HFFc6 (cell line): ENCODE results near the gene ALX4. TPM values are rescaled to one million over a fixed set of nuclear protein-coding genes. Genes with fewer than 3 reads are reported as not detected.

Experiments
- DNase-seq: peaks from one replicate; pipeline ENCODE4 v3.0.0-alpha.2; 2018
- H3K27ac Mint-ChIP-seq: 2 replicates; pipeline ENCODE4 v1.8.0; 2020; ENCODE audit warnings: mild to moderate bottlenecking, mixed read lengths
- H3K27me3 Mint-ChIP-seq: 2 replicates; pipeline ENCODE4 v1.8.0; 2021; ENCODE audit warnings: mild to moderate bottlenecking, moderate library complexity, mixed read lengths; ENCODE audit not compliant: insufficient read depth
- H3K36me3 Mint-ChIP-seq: 2 replicates; pipeline ENCODE4 v1.8.0; 2021; ENCODE audit warnings: low read depth, mixed read lengths
- H3K4me1 Mint-ChIP-seq: 2 replicates; pipeline ENCODE4 v1.8.0; 2020; ENCODE audit warnings: low read depth, mixed read lengths
- H3K4me3 Mint-ChIP-seq: 2 replicates; pipeline ENCODE4 v1.8.0; 2020; ENCODE audit warnings: mild to moderate bottlenecking, moderate library complexity, mixed read lengths
- H3K9me3 Mint-ChIP-seq: 2 replicates; pipeline ENCODE4 v1.8.0; 2020; ENCODE audit warnings: mild to moderate bottlenecking, mixed read lengths
- total RNA-seq, 6 experiments: library from RNA; stranded (reverse); fragmentation: NEBNext Ultra II Directional; extraction: Animal tissue kit (Norgen Biotek cat#: 25700); gene quantifications; 2 replicates in 1 of 6; 3 replicates in 5 of 6; pipeline ENCODE4 v1.2.3, GENCODE V29; 2021
- TF ChIP-seq, protein P1 (sequence below): fragments of 200-600 bp; sonication (generic); IDR thresholded peaks from 2 replicates; pipeline ENCODE4 v1.5.0; 2021; ENCODE audit warnings: antibody characterized with exemption, mild to moderate bottlenecking

The ALX4 gene
- total RNA-seq, 6 experiments from 2014 or later, result 0.02 to 0.13 (median 0.06) TPM

DNA sequence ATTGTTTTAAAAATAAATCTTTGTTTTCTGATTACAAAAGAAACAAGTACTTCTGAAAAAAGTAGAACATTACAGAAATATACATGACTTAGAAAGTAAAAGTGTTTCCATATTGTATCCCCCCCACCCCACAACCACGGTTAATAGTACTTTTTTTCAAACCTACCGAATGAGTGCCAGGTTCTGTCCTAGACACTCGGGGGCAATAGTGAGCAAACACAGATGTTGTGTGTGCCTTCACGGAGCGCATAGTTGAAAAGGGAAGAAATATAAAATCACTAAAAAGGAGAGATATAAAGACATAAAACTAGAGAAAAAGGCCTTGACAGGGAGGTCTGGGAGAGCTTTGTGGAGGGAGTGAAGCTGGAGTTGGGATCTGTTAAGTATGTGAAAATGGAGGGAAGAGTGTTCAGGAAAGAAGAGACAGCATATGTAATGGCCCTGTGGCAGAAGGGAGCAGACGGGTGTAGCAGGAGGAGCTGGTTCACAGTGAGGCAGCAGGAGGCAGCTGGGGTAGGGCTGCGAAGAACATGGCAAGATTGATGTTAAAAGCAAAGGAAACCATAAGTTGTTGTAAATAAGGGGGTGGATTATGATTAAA, 42.1 kb upstream of the ALX4 start:
- Mint-ChIP-seq H3K27ac (no peak overlapping the region), H3K4me3 (no peak overlapping the region), H3K36me3 (no peaks in the 10 kb centered on the region), H3K27me3 (peaks cover 45% of the 10 kb centered on the region), H3K4me1 (no peaks in the 10 kb centered on the region), H3K9me3 (no peaks in the 10 kb centered on the region)
- no peak for DNase-seq
- TF ChIP-seq, protein P1, sequence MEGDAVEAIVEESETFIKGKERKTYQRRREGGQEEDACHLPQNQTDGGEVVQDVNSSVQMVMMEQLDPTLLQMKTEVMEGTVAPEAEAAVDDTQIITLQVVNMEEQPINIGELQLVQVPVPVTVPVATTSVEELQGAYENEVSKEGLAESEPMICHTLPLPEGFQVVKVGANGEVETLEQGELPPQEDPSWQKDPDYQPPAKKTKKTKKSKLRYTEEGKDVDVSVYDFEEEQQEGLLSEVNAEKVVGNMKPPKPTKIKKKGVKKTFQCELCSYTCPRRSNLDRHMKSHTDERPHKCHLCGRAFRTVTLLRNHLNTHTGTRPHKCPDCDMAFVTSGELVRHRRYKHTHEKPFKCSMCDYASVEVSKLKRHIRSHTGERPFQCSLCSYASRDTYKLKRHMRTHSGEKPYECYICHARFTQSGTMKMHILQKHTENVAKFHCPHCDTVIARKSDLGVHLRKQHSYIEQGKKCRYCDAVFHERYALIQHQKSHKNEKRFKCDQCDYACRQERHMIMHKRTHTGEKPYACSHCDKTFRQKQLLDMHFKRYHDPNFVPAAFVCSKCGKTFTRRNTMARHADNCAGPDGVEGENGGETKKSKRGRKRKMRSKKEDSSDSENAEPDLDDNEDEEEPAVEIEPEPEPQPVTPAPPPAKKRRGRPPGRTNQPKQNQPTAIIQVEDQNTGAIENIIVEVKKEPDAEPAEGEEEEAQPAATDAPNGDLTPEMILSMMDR, result peak; percentile 28; the same call in 1 of the 2 replicates

DNA sequence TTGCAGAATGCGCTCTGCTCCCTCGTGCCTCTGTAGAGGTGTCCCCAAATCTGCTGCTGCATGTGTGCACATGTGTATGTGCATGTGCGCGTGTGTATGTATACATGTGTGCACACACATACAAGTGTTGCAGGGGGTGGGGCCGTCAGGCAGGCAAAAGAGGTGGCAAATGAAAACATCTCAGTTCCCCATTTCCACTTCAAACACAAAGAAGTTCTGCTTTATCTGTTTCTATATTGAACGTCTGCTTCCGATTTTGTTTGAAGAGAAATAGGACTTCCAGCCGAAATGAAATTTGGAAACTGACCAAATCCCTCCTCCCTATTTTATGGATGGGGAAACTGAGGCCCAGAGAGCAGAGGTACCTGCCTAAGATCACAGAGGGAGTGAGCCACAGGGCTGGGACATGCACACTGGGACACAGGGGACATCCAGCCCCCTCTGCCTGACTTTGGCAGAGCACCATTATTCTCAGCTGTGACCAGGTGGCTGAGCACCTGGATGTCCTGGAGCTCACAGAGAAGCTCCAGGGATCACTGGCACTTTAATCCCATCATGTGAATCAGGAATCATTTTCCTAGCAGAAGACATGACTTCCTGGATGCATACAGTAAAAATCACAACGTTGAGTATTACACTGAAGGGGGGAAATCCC, 41.2 kb upstream of the ALX4 start:
- no peak overlapping the region for H3K27ac Mint-ChIP-seq
- no peaks in the 10 kb centered on the region for H3K9me3 Mint-ChIP-seq
- H3K27me3 Mint-ChIP-seq, result peaks cover 44% of the 10 kb centered on the region
- TF ChIP-seq, protein P1, result no peak
- no peaks in the 10 kb centered on the region for H3K36me3 Mint-ChIP-seq
- no peaks in the 10 kb centered on the region for H3K4me1 Mint-ChIP-seq
- no peak for DNase-seq
- no peak overlapping the region for H3K4me3 Mint-ChIP-seq

DNA sequence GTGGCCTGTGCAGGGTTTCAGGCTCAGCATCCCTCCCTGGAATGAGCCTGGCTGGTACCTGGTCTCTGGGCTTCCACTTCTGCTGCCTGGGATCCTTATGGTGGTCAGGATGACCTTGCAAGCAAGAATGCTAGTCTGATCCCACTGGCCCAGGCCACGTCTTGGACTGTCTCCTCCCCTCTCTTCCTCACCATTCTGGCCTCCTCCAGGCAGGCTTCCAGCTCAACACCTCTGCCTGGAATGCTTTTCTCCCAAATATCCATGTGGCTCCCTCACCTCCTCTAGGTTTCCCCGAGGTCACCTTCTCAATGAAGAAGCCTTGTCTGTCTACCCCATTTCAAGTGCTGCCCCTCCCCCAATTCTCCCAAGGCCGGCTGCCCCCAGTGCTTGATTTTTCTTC, 39.4 kb upstream of the ALX4 start:
- Mint-ChIP-seq H3K27ac (no peak overlapping the region), H3K27me3 (peaks cover 49% of the 10 kb centered on the region), H3K4me3 (no peak overlapping the region), H3K4me1 (no peaks in the 10 kb centered on the region), H3K9me3 (no peaks in the 10 kb centered on the region), H3K36me3 (no peaks in the 10 kb centered on the region)
- no peak for DNase-seq
- TF ChIP-seq, protein P1, result no peak

DNA sequence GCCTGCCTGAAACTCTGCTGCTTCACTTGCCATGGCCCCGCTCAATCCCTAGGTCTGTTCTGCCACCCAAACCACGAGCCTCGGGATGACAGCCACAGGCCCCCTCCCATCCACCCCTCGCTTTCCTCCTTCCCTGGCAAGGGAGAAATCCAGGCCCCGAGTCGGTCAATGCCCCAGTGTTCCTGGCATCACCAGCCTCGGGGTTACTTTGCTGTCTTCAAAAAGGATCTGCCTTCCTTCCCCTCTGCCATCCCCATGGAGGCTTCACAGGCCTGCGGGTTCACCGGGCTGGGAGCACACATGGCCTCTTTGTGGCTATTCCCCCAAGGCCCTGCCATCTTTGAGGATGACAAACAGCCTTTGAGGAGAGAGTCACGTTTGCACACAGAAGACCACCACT, 38.8 kb upstream of the ALX4 start:
- no peak overlapping the region for H3K4me3 Mint-ChIP-seq
- H3K4me1 Mint-ChIP-seq, result no peaks in the 10 kb centered on the region
- no peak overlapping the region for H3K27ac Mint-ChIP-seq
- H3K9me3 Mint-ChIP-seq, result no peaks in the 10 kb centered on the region
- DNase-seq, result no peak
- H3K36me3 Mint-ChIP-seq, result no peaks in the 10 kb centered on the region
- peaks cover 49% of the 10 kb centered on the region for H3K27me3 Mint-ChIP-seq
- TF ChIP-seq, protein P1, result no peak

DNA sequence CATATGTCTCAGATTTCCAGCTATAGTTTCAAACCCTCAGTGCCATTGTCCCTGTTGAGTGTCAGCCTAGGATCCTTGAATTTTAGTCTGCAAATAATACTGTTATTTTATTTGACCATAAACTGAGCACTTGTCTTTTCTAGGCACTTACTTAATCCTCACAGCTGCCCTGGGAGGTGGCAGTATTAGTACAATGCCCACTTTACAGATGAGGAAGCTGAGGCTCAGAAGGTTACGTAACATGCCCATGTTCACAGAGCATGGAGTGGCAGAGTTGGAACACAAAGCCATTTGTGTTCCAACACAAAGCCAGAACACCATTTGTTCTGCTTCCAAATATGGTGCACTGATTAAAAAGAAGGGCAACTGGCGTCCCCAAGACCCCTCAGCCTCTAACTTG, 38.2 kb upstream of the ALX4 start:
- Mint-ChIP-seq H3K4me3 (no peak overlapping the region), H3K27ac (no peak overlapping the region), H3K9me3 (no peaks in the 10 kb centered on the region), H3K27me3 (peaks cover 55% of the 10 kb centered on the region), H3K36me3 (no peaks in the 10 kb centered on the region), H3K4me1 (no peaks in the 10 kb centered on the region)
- no peak for DNase-seq
- TF ChIP-seq, protein P1, result no peak
